RWPE2 (cell line): ENCODE data around the gene LUZP1.
A peak's percentile ranks its signal among the peaks of the same experiment; 100 is the strongest.
"Not testable (repeated sequence)": the region's sequence is repeated elsewhere in the genome, so short reads cannot be mapped to it uniquely, and the experiment has no call there.

Source experiments
- ATAC-seq: fragments of 200-7000 bp; cut with Tn5 transposase; 3 replicates; pipeline ENCODE4 v1.9.1; 2021; ENCODE audit warnings: low read depth
- DNase-seq: peaks from one replicate; pipeline ENCODE4 v3.0.0-alpha.2; 2020; ENCODE audit warnings: low spot score
- H3K27ac ChIP-seq: fragments of 450-650 bp; 2 replicates; pipeline ENCODE4 v1.5.1; 2017; ENCODE audit warnings: mild to moderate bottlenecking; ENCODE audit not compliant: poor library complexity, severe bottlenecking
- H3K27me3 ChIP-seq: fragments of 250-450 bp; sonication (Bioruptor Pico); 2 replicates; pipeline ENCODE4 v1.5.1; 2021; ENCODE audit warnings: mild to moderate bottlenecking, moderate library complexity; ENCODE audit not compliant: insufficient read depth, poor library complexity, severe bottlenecking
- H3K36me3 ChIP-seq: fragments of 250-450 bp; sonication (Bioruptor Pico); 2 replicates; pipeline ENCODE4 v1.5.1; 2020; ENCODE audit warnings: low read depth, mild to moderate bottlenecking, moderate library complexity
- H3K4me1 ChIP-seq: fragments of 250-450 bp; sonication (Bioruptor Pico); 2 replicates; pipeline ENCODE4 v1.5.1; 2021; ENCODE audit warnings: mild to moderate bottlenecking, moderate library complexity; ENCODE audit not compliant: insufficient read depth, poor library complexity, severe bottlenecking
- H3K4me3 ChIP-seq: fragments of 250-450 bp; sonication (Bioruptor Pico); 2 replicates; pipeline ENCODE4 v1.5.1; 2021; ENCODE audit warnings: mild to moderate bottlenecking, moderate library complexity; ENCODE audit not compliant: severe bottlenecking
- H3K9me3 ChIP-seq: fragments of 250-450 bp; sonication (Bioruptor Pico); 2 replicates; pipeline ENCODE4 v1.5.1; 2021; ENCODE audit warnings: mild to moderate bottlenecking, moderate library complexity; ENCODE audit not compliant: severe bottlenecking
- CTCF ChIP-seq: fragments of 450-650 bp; IDR thresholded peaks from one replicate; pipeline ENCODE4 v1.5.1; 2017; ENCODE audit warnings: mild to moderate bottlenecking, moderate library complexity; ENCODE audit not compliant: poor library complexity, severe bottlenecking

Gene LUZP1

GRCh38 chr1:23209770-23210169 lies 41.1 kb upstream of the LUZP1 start:
- DNase-seq (no peak), ATAC-seq (no peak)
- H3K4me1 ChIP-seq, result peaks cover 13% of the 10 kb centered on the region
- H3K27ac ChIP-seq, result peak overlapping the region; percentile 39
- H3K4me3 ChIP-seq, result no peak overlapping the region
- no peaks in the 10 kb centered on the region for H3K27me3 ChIP-seq
- TF ChIP-seq CTCF, result no peak
- H3K9me3 ChIP-seq, result no peaks in the 10 kb centered on the region
- H3K36me3 ChIP-seq, result no peaks in the 10 kb centered on the region

- Histone ChIP-seq H3K27ac (no peak overlapping the region), H3K9me3 (no peaks in the 10 kb centered on the region), H3K27me3 (no peaks in the 10 kb centered on the region), H3K4me3 (no peak overlapping the region), H3K4me1 (peaks cover 13% of the 10 kb centered on the region), H3K36me3 (no peaks in the 10 kb centered on the region)
- no peak for TF ChIP-seq CTCF
- ATAC-seq (no peak), DNase-seq (no peak)
Measured at GRCh38 chr1:23208527-23208926, 39.9 kb upstream of the LUZP1 start.

GRCh38 chr1:23207733-23208132 lies 39.1 kb upstream of the LUZP1 start:
- H3K9me3 ChIP-seq, H3K27me3 ChIP-seq, H3K27ac ChIP-seq, H3K4me3 ChIP-seq, H3K36me3 ChIP-seq, ATAC-seq, DNase-seq: not testable (repeated sequence)
- peaks cover 13% of the 10 kb centered on the region for H3K4me1 ChIP-seq

- Histone ChIP-seq H3K4me1 (peaks cover 22% of the 10 kb centered on the region), H3K36me3 (no peaks in the 10 kb centered on the region), H3K4me3 (no peak overlapping the region), H3K27me3 (no peaks in the 10 kb centered on the region), H3K9me3 (no peaks in the 10 kb centered on the region), H3K27ac (peak overlapping the region; percentile 64)
- DNase-seq (no peak), ATAC-seq (peak; percentile 72)
- no peak for TF ChIP-seq CTCF
Measured at GRCh38 chr1:23202263-23202749, 33.6 kb upstream of the LUZP1 start.

GRCh38 chr1:23200883-23201282 lies 32.2 kb upstream of the LUZP1 start:
- Histone ChIP-seq H3K9me3 (no peaks in the 10 kb centered on the region), H3K27ac (peak overlapping the region; percentile 64), H3K4me1 (peaks cover 36% of the 10 kb centered on the region), H3K27me3 (no peaks in the 10 kb centered on the region), H3K4me3 (no peak overlapping the region), H3K36me3 (no peaks in the 10 kb centered on the region)
- DNase-seq (no peak), ATAC-seq (no peak)
- no peak for TF ChIP-seq CTCF
